Mammary epithelial cell (primary cell): Measurements from ENCODE around the gene HFM1.

Experiments
- CTCF ChIP-seq, 2 donors: IDR thresholded peaks in 1 of 2; conservative IDR thresholded peaks in 1 of 2; 2 replicates each; pipeline ENCODE4 v1.5.1; 2011 to 2012; ENCODE audit warnings: inconsistent platforms in 2 of 2, low read length in 2 of 2, mild to moderate bottlenecking in 2 of 2, control low read depth in 1 of 2, low read depth in 1 of 2; ENCODE audit not compliant: insufficient read depth in 1 of 2; ENCODE audit errors: extremely low read depth in 1 of 2
- EZH2 ChIP-seq: IDR thresholded peaks from 2 replicates; pipeline ENCODE4 v1.6.1; 2012; ENCODE audit warnings: low read length, inconsistent platforms, borderline replicate concordance

- TF ChIP-seq CTCF (conservative IDR thresholded peaks at IDR 0.05 in 1 of 2, IDR thresholded peaks at IDR 0.05 in 1 of 2; ENCODE audit: extremely low read depth in 1 of 2, insufficient read depth in 1 of 2, low read depth in 1 of 2, low read length in 2 of 2) (no peak), EZH2 (no peak)
Measured at GRCh38 chr1:91345395-91346005, 59.1 kb downstream of the HFM1 start.
